A673 (cell line): ENCODE data around the gene RMND1. TPM values are rescaled to one million over a fixed set of nuclear protein-coding genes. Genes with fewer than 3 reads are reported as not detected.
A peak's percentile ranks its signal among the peaks of the same experiment; 100 is the strongest.

Experiments used
- BruUV-seq: library from RNA; stranded (reverse); fragments of 400-500 nt; replicated peaks from 2 replicates; lab custom pipeline; 2021; lab: Mats Ljungman, UMichigan
- CTCF ChIA-PET: fragments of 300-600 bp; sonication (Branson Sonifier 250); formaldehyde crosslinking; loops from one replicate; lab custom pipeline; 2022; ENCODE audit warnings: antibody characterized with exemption; lab: Charles Lee
- POLR2A ChIA-PET: fragments of 300-600 bp; sonication (Branson Sonifier 250); formaldehyde crosslinking; loops from one replicate; lab custom pipeline; 2022; ENCODE audit warnings: antibody characterized with exemption; ENCODE audit not compliant: low non-redundant PET; lab: Charles Lee
- DNase-seq: peaks from one replicate; pipeline ENCODE4 v3.0.0-alpha.2; 2015; ENCODE audit warnings: low spot score
- H3K27ac ChIP-seq: fragments of 200-600 bp; sonication (generic); 2 replicates; pipeline ENCODE4 v1.5.1; 2016; ENCODE audit warnings: mixed run types, low read depth, mild to moderate bottlenecking, mixed read lengths, antibody characterized with exemption, low read length; ENCODE audit not compliant: poor library complexity, severe bottlenecking
- H3K27me3 ChIP-seq: fragments of 200-600 bp; sonication (generic); replicated peaks from 2 replicates; pipeline ENCODE4 v1.6.1; 2017; ENCODE audit warnings: mixed run types, low read depth, mild to moderate bottlenecking, mixed read lengths, antibody characterized with exemption, low read length; ENCODE audit not compliant: insufficient read depth, poor library complexity
- H3K36me3 ChIP-seq: fragments of 200-600 bp; sonication (generic); 2 replicates; pipeline ENCODE4 v1.6.1; 2016; ENCODE audit warnings: mixed run types, mild to moderate bottlenecking, mixed read lengths, antibody characterized with exemption, low read length; ENCODE audit not compliant: insufficient read depth, poor library complexity, severe bottlenecking
- H3K4me1 ChIP-seq: fragments of 200-600 bp; sonication (generic); 2 replicates; pipeline ENCODE4 v1.6.1; 2017; ENCODE audit warnings: mixed run types, mild to moderate bottlenecking, mixed read lengths, antibody characterized with exemption, low read length; ENCODE audit not compliant: insufficient read depth, poor library complexity, severe bottlenecking
- H3K4me3 ChIP-seq: fragments of 200-600 bp; sonication (generic); 2 replicates; pipeline ENCODE4 v1.5.1; 2016; ENCODE audit warnings: low read depth, mixed run types, mild to moderate bottlenecking, mixed read lengths, low read length; ENCODE audit not compliant: poor library complexity, severe bottlenecking
- H3K9me3 ChIP-seq: fragments of 200-600 bp; sonication (generic); 2 replicates; pipeline ENCODE4 v1.6.1; 2016; ENCODE audit warnings: mixed run types, low read depth, mild to moderate bottlenecking, mixed read lengths, antibody characterized with exemption, low read length; ENCODE audit not compliant: poor library complexity, severe bottlenecking
- EZH2 ChIP-seq: fragments of 200-600 bp; sonication (generic); IDR thresholded peaks from 2 replicates; pipeline ENCODE4 v1.6.1; 2017; ENCODE audit warnings: borderline replicate concordance, low read depth, mild to moderate bottlenecking, mixed read lengths, antibody characterized with exemption, low read length; ENCODE audit not compliant: poor library complexity, severe bottlenecking
- intact Hi-C: fragments of 100-400 bp; cut with micrococcal nuclease; formaldehyde crosslinking; loops from one replicate; pipeline ENCODE4 v1.10.0; 2022; ENCODE audit not compliant: unreplicated experiment
- total RNA-seq: library from RNA; stranded (reverse); gene quantifications from 2 replicates; pipeline ENCODE4 v1.2.3, GENCODE V29; 2021
- TF ChIP-seq, protein P1 (sequence below): fragments of 300-800, 200-600 bp; sonication (generic); conservative IDR thresholded peaks from 2 replicates; pipeline ENCODE4 v1.5.1; 2017; ENCODE audit warnings: low read depth, mild to moderate bottlenecking, antibody characterized with exemption, low read length, moderate library complexity, mixed read lengths

Gene RMND1
- total RNA-seq, 1 experiment from 2014 or later = 25.6 TPM

GRCh38 chr6:151477726-151478125 lies 25.8 kb upstream of the RMND1 start:
- Histone ChIP-seq H3K27ac (no peak overlapping the region), H3K9me3 (no peaks in the 10 kb centered on the region), H3K36me3 (no peaks in the 10 kb centered on the region), H3K4me3 (no peak overlapping the region), H3K27me3 (no peaks in the 10 kb centered on the region), H3K4me1 (no peaks in the 10 kb centered on the region)
- TF ChIP-seq, protein P1, sequence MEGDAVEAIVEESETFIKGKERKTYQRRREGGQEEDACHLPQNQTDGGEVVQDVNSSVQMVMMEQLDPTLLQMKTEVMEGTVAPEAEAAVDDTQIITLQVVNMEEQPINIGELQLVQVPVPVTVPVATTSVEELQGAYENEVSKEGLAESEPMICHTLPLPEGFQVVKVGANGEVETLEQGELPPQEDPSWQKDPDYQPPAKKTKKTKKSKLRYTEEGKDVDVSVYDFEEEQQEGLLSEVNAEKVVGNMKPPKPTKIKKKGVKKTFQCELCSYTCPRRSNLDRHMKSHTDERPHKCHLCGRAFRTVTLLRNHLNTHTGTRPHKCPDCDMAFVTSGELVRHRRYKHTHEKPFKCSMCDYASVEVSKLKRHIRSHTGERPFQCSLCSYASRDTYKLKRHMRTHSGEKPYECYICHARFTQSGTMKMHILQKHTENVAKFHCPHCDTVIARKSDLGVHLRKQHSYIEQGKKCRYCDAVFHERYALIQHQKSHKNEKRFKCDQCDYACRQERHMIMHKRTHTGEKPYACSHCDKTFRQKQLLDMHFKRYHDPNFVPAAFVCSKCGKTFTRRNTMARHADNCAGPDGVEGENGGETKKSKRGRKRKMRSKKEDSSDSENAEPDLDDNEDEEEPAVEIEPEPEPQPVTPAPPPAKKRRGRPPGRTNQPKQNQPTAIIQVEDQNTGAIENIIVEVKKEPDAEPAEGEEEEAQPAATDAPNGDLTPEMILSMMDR = no peak
- TF ChIP-seq EZH2 = no peak
- POLR2A ChIA-PET = no interaction called here
- intact Hi-C loops = loop anchor here (5.0 kb wide), 1 partner anchor 585 kb away; no protein-coding TSS in a partner anchor
- CTCF ChIA-PET = no interaction called here
- no peak for DNase-seq
- BruUV-seq = no TSS peak

- no peaks in the 10 kb centered on the region for H3K9me3 ChIP-seq
- intact Hi-C loops = loop anchor here (5.0 kb wide), 1 partner anchor 584 kb away; no protein-coding TSS in a partner anchor
- H3K36me3 ChIP-seq = no peaks in the 10 kb centered on the region
- no peak overlapping the region for H3K4me3 ChIP-seq
- BruUV-seq = no TSS peak
- CTCF ChIA-PET = no interaction called here
- TF ChIP-seq, protein P1 = peak; percentile 87
- no peak for TF ChIP-seq EZH2
- H3K27me3 ChIP-seq = no peaks in the 10 kb centered on the region
- DNase-seq = peak; percentile 72
- no peak overlapping the region for H3K27ac ChIP-seq
- no peaks in the 10 kb centered on the region for H3K4me1 ChIP-seq
- POLR2A ChIA-PET = no interaction called here
Observed at GRCh38 chr6:151475653-151476523, 24.0 kb upstream of the RMND1 start.

DNA sequence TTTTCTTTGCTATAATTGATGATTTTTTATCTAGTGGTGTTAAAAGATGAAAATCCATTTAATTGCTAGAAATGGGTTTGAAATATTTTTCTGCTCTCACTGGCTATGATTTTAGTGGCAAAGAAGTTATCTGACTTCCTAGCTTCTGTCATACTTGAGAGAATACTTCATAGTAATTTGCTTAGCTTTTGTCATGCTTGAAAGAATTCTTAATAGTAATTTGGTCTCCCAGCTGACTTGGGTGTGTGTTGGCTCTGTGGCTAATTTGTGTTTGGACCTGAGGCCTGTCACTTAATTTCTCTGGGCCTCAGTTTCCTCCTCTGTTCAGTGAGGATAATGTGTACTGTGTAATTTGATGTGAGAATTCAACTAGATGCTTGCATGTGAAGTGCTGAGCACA lies 12.8 kb upstream of the RMND1 start:
- Histone ChIP-seq H3K9me3 (no peaks in the 10 kb centered on the region), H3K27ac (no peak overlapping the region), H3K4me3 (no peak overlapping the region), H3K27me3 (no peaks in the 10 kb centered on the region), H3K36me3 (peaks cover 10% of the 10 kb centered on the region), H3K4me1 (peaks cover 3% of the 10 kb centered on the region)
- TF ChIP-seq, protein P1 = no peak
- TF ChIP-seq EZH2 = no peak
- no TSS peak for BruUV-seq
- ChIA-PET POLR2A (no interaction called here), CTCF (no interaction called here)
- intact Hi-C loops = no loop called here
- DNase-seq = no peak
